Sigmoid colon (tissue), 4 donors: ENCODE data around the gene PCDH10.

Experiments used
- CTCF ChIP-seq, 4 experiments: fragments of 450-650 bp in 3 of 4; fragments of 200-600 bp in 1 of 4; IDR thresholded peaks; one replicate each; pipeline ENCODE4 v1.5.1; 2016 to 2019; ENCODE audit warnings: antibody characterized with exemption in 4 of 4, mild to moderate bottlenecking in 3 of 4, moderate library complexity in 2 of 4
- EP300 ChIP-seq, 4 donors: sonication (generic); formaldehyde crosslinking; IDR thresholded peaks; one replicate each; pipeline ENCODE4 v1.6.1; 2017; ENCODE audit warnings: antibody characterized with exemption in 4 of 4
- POLR2AphosphoS5 ChIP-seq, 4 donors: sonication (generic); formaldehyde crosslinking; IDR thresholded peaks; one replicate each; pipeline ENCODE4 v1.6.1; 2017; ENCODE audit warnings: antibody characterized with exemption in 4 of 4

DNA sequence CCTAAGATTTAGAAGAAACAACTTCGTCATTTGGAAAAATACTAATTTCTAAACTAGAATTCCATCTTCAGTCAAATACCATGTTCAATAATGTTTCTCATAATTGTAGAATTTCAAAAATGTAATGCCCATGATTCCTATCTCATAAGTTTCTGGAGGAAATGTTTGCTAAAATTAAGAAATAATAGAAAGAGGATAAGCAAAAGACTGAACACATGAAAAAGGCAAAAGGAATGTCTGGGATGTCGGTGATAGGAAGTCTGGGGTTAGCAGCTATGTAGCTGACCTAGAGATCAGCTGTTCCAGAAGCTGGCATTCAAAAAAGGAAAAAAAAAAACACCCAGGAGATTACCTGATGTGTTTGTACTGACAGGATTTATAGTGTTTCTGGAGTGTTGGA, 18.9 kb upstream of the PCDH10 start:
- TF ChIP-seq CTCF (IDR thresholded peaks at IDR 0.05) (no peak), POLR2AphosphoS5 (IDR thresholded peaks at IDR 0.05) (no peak), EP300 (IDR thresholded peaks at IDR 0.05) (no peak)
